Measurements from ENCODE around the gene PARP11. TPM values are rescaled to one million over a fixed set of nuclear protein-coding genes. Genes with fewer than 3 reads are reported as not detected.
A peak's percentile ranks its signal among the peaks of the same experiment; 100 is the strongest.

PARP11 gene
- total RNA-seq, 2 experiments from 2014 or later, result 13.4 TPM

- Mint-ChIP-seq H3K9me3 (no peaks in the 10 kb centered on the region), H3K4me1 (ENCODE audit: low read depth) (peaks cover 37% of the 10 kb centered on the region), H3K27me3 (no peaks in the 10 kb centered on the region), H3K36me3 (ENCODE audit: low read depth) (no peaks in the 10 kb centered on the region), H3K27ac (no peak overlapping the region), H3K4me3 (no peak overlapping the region)
- intact Hi-C loops (cut with DNase I, micrococcal nuclease), result no loop called here
- DNase-seq, result no peak
- no peaks in the 10 kb centered on the region for H3K27me3 ChIP-seq (ENCODE audit: control insufficient read depth in 1 of 2, insufficient read depth in 2 of 2, low read length in 2 of 2)
- no peaks in the 10 kb centered on the region for H3K36me3 ChIP-seq (ENCODE audit: insufficient read depth, low read length)
- ChIA-PET POLR2A (interaction anchor here (1.0 to 2.6 kb wide), 3 partner anchors 13 to 41 kb away, joined by 3 to 7 read pairs (median 3); no protein-coding TSS in a partner anchor), CTCF (no interaction called here)
- H3K4me3 ChIP-seq (ENCODE audit: low read length), result no peak overlapping the region
- no peak for ATAC-seq (ENCODE audit: poor library complexity)
- H3K27ac ChIP-seq (ENCODE audit: low read depth in 1 of 2, low read length in 2 of 2), result no peak overlapping the region
- no peaks in the 10 kb centered on the region for H3K9me3 ChIP-seq (ENCODE audit: control insufficient read depth in 1 of 2, insufficient read depth in 1 of 2, low read length in 2 of 2)
- H3K4me1 ChIP-seq (ENCODE audit: insufficient read depth, low read length), result peaks cover 14% of the 10 kb centered on the region
- TF ChIP-seq, protein P1, sequence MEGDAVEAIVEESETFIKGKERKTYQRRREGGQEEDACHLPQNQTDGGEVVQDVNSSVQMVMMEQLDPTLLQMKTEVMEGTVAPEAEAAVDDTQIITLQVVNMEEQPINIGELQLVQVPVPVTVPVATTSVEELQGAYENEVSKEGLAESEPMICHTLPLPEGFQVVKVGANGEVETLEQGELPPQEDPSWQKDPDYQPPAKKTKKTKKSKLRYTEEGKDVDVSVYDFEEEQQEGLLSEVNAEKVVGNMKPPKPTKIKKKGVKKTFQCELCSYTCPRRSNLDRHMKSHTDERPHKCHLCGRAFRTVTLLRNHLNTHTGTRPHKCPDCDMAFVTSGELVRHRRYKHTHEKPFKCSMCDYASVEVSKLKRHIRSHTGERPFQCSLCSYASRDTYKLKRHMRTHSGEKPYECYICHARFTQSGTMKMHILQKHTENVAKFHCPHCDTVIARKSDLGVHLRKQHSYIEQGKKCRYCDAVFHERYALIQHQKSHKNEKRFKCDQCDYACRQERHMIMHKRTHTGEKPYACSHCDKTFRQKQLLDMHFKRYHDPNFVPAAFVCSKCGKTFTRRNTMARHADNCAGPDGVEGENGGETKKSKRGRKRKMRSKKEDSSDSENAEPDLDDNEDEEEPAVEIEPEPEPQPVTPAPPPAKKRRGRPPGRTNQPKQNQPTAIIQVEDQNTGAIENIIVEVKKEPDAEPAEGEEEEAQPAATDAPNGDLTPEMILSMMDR (IDR thresholded peaks at IDR 0.05), result no peak
Measured at GRCh38 chr12:3921151-3921471, 47.9 kb upstream of the PARP11 start.

- Histone ChIP-seq H3K36me3 (ENCODE audit: insufficient read depth, low read length) (no peaks in the 10 kb centered on the region), H3K9me3 (ENCODE audit: control insufficient read depth in 1 of 2, insufficient read depth in 1 of 2, low read length in 2 of 2) (no peaks in the 10 kb centered on the region), H3K27ac (ENCODE audit: low read depth in 1 of 2, low read length in 2 of 2) (no peak overlapping the region), H3K4me1 (ENCODE audit: insufficient read depth, low read length) (peaks cover 11% of the 10 kb centered on the region), H3K4me3 (ENCODE audit: low read length) (no peak overlapping the region), H3K27me3 (ENCODE audit: control insufficient read depth in 1 of 2, insufficient read depth in 2 of 2, low read length in 2 of 2) (no peaks in the 10 kb centered on the region)
- Mint-ChIP-seq H3K36me3 (ENCODE audit: low read depth) (no peaks in the 10 kb centered on the region), H3K4me3 (no peak overlapping the region), H3K9me3 (no peaks in the 10 kb centered on the region), H3K27me3 (no peaks in the 10 kb centered on the region), H3K4me1 (ENCODE audit: low read depth) (peaks cover 32% of the 10 kb centered on the region), H3K27ac (no peak overlapping the region)
- ATAC-seq (ENCODE audit: poor library complexity) (no peak), DNase-seq (no peak)
- TF ChIP-seq, protein P1 (IDR thresholded peaks at IDR 0.05), result no peak
- ChIA-PET CTCF (no interaction called here), POLR2A (interaction anchor here (0.9 to 2.6 kb wide), 3 partner anchors 14 to 41 kb away, joined by 3 to 7 read pairs (median 3); no protein-coding TSS in a partner anchor)
- intact Hi-C loops (cut with DNase I, micrococcal nuclease), result no loop called here
Measured at GRCh38 chr12:3920351-3921150, 47.4 kb upstream of the PARP11 start.

- H3K4me1 Mint-ChIP-seq (ENCODE audit: low read depth), result peaks cover 28% of the 10 kb centered on the region
- CTCF ChIA-PET, result no interaction called here
- H3K9me3 Mint-ChIP-seq, result peaks cover 8% of the 10 kb centered on the region
- POLR2A ChIA-PET, result interaction anchor here (1.3 kb wide), 1 partner anchor 28 kb away, joined by 3 read pairs; no protein-coding TSS in a partner anchor
- Histone ChIP-seq H3K36me3 (ENCODE audit: insufficient read depth, low read length) (no peaks in the 10 kb centered on the region), H3K27ac (ENCODE audit: low read depth in 1 of 2, low read length in 2 of 2) (no peak overlapping the region), H3K9me3 (ENCODE audit: control insufficient read depth in 1 of 2, insufficient read depth in 1 of 2, low read length in 2 of 2) (peaks cover 6 to 11% of the 10 kb centered on the region in 2 experiments), H3K27me3 (ENCODE audit: control insufficient read depth in 1 of 2, insufficient read depth in 2 of 2, low read length in 2 of 2) (no peaks in the 10 kb centered on the region), H3K4me3 (ENCODE audit: low read length) (no peak overlapping the region), H3K4me1 (ENCODE audit: insufficient read depth, low read length) (peaks cover 1% of the 10 kb centered on the region)
- intact Hi-C loops (cut with DNase I, micrococcal nuclease), result no loop called here
- DNase-seq (no peak), ATAC-seq (ENCODE audit: poor library complexity) (no peak)
- TF ChIP-seq, protein P1 (IDR thresholded peaks at IDR 0.05), result no peak
- peaks cover 39% of the 10 kb centered on the region for H3K36me3 Mint-ChIP-seq (ENCODE audit: low read depth)
- H3K27me3 Mint-ChIP-seq, result no peaks in the 10 kb centered on the region
- no peak overlapping the region for H3K4me3 Mint-ChIP-seq
- peak overlapping the region; percentile 57 for H3K27ac Mint-ChIP-seq
Measured at GRCh38 chr12:3913278-3913677, 40.1 kb upstream of the PARP11 start.
